NCI-H526 (cell line): ENCODE data around the gene ABCA12.
"Not testable (repeated sequence)": the region's sequence is repeated elsewhere in the genome, so short reads cannot be mapped to it uniquely, and the experiment has no call there.

Source experiments
- DNase-seq, 2 experiments: peaks; one replicate each; lab custom pipeline; 2025; lab: John Stamatoyannopoulos, UW

ABCA12 gene

GRCh38 chr2:215138479-215138878 lies at the start of gene ABCA12:
ABCA12 (minus strand) TSS chr2:215138626; CDS start chr2:215138208, 418 bp downstream.
- no peak for DNase-seq

DNA sequence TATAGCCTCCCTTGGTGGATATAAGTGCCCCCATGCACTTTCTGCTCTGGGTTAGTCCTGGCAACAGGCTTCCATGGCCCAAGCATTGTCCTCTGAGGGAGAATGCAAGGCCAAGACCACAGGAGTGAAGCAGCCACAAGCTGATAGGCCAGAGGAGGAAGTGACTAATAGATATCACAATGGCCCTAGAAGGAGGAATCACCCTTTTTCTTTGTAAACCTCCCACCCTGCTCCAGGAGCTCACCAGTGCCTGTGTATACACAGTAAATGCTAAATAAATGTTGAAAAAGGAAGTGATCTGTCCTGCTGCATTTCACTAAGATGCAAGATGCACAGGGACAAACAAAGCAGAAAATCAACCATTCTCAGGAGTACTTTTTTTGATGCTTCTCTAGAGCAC lies 49.7 kb upstream of the ABCA12 start:
- DNase-seq: no peak

DNA sequence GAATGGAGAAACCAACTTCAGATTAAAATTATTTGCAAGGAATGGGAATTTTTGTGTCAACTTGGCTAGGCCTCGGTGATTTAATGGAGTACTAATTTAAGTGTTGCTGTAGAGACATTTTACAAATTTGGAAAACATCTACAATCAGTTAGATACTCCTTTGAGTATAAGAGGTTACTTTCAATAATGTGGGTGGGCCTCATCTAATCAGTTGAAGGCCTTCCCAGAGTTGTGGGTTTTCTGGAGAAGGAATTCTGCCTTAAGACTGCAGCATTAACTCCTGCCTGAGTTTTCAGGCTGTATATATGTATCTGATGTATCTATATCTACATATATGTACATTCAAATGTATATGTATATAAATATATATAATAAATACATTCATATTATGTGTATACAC lies 47.6 kb upstream of the ABCA12 start:
- no peak for DNase-seq

DNA sequence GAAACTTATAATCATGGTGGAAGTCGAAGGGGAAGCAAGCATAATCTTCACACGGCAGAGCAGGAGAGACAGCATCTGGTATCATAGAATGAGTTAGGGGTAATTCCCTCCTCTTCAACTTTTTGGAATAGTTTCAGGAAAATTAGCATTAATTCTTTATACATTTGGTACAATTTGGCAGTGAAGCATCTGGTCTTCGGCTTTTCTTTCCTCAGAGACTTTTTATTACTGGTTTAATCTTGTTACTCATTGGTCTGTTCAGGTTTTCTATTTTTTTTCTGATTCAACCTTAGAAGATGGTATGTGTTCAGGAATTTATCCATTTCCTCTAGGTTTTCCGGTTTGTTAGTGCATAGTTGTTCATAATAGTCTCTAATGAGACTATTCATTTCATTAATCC lies 39.7 kb upstream of the ABCA12 start:
- DNase-seq: no peak

GRCh38 chr2:215171796-215172195 lies 33.4 kb upstream of the ABCA12 start:
- no peak for DNase-seq

GRCh38 chr2:215171151-215171550 lies 32.7 kb upstream of the ABCA12 start:
- DNase-seq: no peak

- DNase-seq: not testable (repeated sequence)
Measured at GRCh38 chr2:215166505-215166904, 28.1 kb upstream of the ABCA12 start.

- not testable (repeated sequence) for DNase-seq
Measured at GRCh38 chr2:215163319-215163718, 24.9 kb upstream of the ABCA12 start.

- DNase-seq: peak; percentile 59 to 65
Measured at GRCh38 chr2:215161301-215161829, 22.9 kb upstream of the ABCA12 start.

DNA sequence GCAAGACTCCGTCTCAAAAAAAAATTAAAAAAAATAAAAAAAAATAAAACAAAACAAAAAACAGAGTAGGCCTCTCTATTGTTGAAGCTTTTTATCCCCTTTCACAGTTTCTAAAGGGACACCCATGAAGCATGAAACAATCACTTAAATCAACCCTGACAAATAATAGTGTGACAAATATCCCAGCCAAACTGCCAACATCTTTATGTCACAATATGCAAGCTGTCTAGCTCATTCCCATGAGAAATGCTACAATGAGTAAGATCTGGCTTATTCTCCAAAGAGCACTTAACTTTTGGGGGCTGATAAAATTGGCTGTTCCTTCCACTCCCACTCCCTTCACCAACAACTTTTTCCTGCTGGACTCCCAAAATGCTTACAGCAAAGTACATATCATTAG lies 21.7 kb upstream of the ABCA12 start:
- DNase-seq: no peak

GRCh38 chr2:215156453-215156852 lies 18.0 kb upstream of the ABCA12 start:
- no peak for DNase-seq

- DNase-seq: no peak
Measured at GRCh38 chr2:215149894-215150293, 11.5 kb upstream of the ABCA12 start.

DNA sequence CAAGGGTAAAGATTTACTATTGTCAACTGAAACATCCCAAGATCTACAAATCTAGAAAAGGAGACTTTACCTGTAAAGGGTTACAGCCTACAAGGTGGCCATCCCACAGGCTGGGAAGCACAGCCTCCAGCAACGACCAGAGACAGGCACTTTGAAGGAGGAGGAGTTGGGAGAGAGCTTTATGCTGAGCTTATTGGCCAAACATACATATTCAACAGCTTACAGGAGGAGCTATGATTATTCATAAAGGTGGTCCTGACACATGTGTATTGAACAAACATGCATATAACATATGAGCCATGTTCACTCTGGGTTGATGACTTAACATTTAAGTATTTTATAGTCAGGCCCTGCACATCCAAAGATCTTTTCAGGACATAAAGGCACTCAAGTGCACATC lies 11.1 kb upstream of the ABCA12 start:
- DNase-seq: no peak

DNA sequence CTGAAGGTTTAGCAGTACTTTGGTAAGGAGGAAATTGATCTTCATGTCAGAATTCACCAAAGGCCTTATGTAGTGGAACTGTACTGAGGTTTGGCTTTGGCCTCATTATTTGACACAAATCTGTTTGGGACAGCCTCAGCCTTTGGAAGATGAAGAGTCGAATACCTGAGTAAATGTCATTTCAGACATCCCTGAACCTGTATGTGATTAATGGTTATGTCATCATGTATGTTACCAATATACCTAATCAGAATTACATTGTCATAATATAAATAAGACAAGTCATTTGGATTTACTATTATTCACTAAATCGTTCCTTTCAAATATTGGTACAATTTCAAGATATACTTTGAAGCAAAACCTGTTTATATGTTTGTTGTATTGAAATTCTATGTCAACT lies 10.6 kb upstream of the ABCA12 start:
- DNase-seq: no peak

DNA sequence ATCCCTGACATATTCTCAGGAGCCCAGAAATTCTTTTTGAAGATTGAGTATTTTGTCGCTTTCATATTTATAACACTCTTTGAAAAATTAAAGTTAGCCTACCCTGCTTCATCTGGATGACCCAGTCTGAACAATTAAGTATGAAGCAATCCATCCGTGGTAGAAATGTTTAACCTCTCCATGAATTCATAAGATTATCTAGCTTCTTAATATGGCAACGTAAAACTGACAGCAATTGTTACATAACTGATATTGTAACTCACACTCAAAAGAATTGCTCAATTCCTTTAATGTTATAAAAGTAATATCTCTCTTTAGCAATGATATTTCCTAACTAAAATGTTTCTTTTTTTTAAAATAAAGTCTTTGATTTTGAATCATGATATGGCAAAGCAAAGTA lies 7.2 kb upstream of the ABCA12 start:
- no peak for DNase-seq

DNA sequence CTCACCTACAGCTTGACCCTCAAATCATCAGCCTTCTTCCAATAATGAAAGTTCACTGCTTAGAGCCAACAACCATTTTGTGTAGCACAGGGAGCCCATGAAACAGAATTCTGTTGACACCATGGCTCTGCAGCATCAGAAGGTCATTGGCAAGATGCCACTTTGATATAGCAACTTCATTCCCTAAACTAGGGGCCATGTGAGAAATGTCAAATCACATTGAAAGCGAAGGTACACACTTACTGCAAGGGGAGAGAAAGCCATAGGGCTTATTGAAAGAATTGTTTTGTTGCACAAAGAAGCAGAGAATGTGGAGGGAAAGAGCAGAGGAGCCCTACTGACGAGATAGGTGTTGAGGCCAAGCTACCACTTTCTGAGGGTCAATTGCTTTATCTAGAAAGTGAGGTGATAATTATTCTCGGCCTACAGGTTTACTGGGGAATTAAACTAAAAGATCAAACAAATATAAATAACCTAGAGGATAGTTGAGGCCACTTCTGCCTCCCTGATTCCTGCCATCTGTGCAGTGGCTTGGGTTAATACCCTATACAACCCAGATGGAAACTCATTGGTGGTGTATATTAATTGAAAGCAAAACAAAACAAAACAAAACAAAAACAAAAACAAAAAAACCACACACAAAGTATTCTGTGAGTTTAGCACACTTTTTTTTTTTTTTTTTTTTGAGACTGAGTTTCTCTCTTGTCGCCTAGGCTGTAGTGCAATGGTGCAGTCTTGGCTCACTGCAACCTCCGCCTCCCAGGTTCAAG lies 5.9 kb upstream of the ABCA12 start:
- no peak for DNase-seq

DNA sequence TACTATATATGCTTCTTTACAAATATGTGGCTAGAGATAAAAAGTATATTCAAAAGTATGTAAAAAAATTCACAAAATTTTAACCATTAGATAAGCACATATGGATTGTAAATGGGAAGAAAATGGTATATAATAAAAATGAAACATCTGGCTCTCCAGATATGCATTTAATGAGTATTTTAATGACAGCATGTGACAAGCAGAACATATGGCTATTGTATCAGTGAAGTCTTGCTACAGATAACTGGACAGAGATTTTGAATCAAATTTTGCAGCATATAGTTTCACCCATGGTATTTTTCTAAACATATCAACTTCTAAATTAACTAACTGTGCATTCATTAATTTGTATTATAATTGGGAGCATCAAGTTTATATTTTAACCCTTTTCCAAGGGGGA lies 5.0 kb upstream of the ABCA12 start:
- DNase-seq: no peak

GRCh38 chr2:215141706-215142105 lies 3.3 kb upstream of the ABCA12 start:
- DNase-seq: no peak

- DNase-seq: no peak
Measured at GRCh38 chr2:215140166-215140707, 1.8 kb upstream of the ABCA12 start.

DNA sequence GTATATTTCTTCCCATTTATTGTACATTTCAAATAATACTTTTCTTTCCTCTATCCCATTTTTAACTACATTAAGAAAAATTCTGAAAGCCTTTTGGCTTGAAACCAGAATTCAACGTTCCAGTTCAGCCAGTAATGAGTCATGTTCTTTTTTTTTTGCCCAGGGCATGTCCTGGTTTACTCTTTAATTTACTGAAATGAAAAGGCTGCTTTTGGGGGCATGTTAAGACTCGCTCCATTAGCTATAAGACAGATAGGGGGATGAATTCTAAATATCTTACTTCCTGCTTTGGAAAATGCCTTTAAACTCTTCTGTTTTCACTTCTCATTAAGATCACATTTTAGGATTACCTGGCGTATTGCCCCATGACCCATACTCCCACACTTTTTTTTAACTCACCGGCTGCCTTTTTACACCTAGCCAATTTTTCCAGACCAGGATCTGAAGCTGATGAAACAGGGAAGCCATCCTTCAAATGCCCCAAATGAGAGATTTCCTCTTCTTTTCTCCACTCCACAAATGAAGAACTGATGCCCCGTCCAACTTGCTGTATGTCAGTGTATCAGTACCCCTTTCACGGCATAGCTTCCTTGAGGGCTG lies 585 bp downstream of the ABCA12 start:
- DNase-seq: peak in 1 of 2 experiments; percentile 16

DNA sequence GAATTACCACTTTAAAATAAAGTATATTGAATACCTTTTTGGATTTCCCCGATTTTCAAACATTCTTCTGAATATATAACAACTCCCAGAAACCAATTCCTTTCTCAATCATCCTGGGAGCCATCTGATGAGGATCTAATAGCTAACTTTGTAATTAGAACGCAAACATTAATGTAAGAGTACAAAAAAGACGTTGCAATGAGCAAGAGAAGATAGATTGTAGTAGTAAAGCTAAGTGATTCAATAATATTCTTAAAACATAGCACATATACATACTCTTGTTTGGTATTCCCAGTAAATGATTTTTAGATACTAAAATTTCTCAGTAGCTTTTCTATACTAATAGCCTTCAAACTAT lies 1.1 kb downstream of the ABCA12 start:
- no peak for DNase-seq

GRCh38 chr2:215136669-215137328 lies 1.6 kb downstream of the ABCA12 start:
- peak; percentile 67 to 70 for DNase-seq

- DNase-seq: no peak
Measured at GRCh38 chr2:215120401-215120800, 18.0 kb downstream of the ABCA12 start.
